Glomerular endothelial cell (primary cell): ENCODE measurements around the gene CD2AP. TPM values are rescaled to one million over a fixed set of nuclear protein-coding genes. Genes with fewer than 3 reads are reported as not detected.
"Not testable (repeated sequence)": the region's sequence is repeated elsewhere in the genome, so short reads cannot be mapped to it uniquely, and the experiment has no call there.

Experiments used
- DNase-seq: peaks from one replicate; pipeline ENCODE4 v3.0.0-alpha.2; 2011; ENCODE audit warnings: low read depth, low spot score; ENCODE audit errors: extremely low read depth
- total RNA-seq: library from RNA; depleted of rRNA; stranded (reverse); fragments of >200 nt; gene quantifications from 2 replicates; pipeline ENCODE4 v1.2.3, GENCODE V29; 2015

Gene CD2AP
- total RNA-seq, 1 donor from 2014 or later = 45.9 TPM

GRCh38 chr6:47457370-47457769 is 20.2 kb upstream of the CD2AP start:
- no peak for DNase-seq

GRCh38 chr6:47464052-47464451 is 13.5 kb upstream of the CD2AP start:
- DNase-seq = no peak

DNA sequence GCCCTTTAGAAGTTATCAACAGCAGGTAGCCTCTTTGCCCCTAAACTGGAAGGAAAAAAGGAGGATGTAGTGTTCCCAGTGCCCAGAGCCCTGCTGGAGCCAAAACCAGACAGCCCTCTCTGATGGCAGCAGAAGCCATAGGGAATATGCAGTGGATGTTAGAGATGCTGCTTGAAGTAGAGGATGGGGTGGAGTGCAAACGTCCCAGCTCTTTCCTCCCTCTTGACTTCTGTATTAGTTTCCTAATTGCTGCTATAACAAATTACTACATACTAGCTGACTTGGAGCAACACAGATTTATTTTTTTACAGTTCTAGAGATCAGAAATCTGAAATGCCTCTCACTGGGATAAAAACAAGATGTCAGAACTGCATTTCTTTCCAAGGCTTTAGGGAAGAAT is 12.5 kb upstream of the CD2AP start:
- DNase-seq = no peak

DNA sequence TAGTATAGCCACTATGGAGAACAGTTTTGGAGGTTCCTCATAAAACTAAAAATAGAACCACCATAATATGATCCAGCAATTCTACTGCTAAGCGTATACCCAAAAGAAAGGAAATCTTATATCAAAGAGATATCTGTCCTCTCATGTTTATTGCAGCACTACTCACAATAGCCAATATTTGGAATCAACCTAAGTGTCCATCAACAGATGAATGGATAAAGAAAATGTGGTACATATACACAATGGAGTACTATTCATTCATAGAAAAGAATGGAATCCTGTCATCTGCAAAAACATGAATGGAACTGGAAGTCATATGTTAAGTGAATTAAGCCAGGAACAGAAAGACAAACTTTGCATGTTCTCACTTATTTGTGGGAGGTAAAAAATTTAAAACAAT is 5.7 kb upstream of the CD2AP start:
- DNase-seq = no peak

- DNase-seq = no peak
Measured at GRCh38 chr6:47473791-47474346, 3.7 kb upstream of the CD2AP start.

- DNase-seq = no peak
Measured at GRCh38 chr6:47475319-47475816, 2.2 kb upstream of the CD2AP start.

DNA sequence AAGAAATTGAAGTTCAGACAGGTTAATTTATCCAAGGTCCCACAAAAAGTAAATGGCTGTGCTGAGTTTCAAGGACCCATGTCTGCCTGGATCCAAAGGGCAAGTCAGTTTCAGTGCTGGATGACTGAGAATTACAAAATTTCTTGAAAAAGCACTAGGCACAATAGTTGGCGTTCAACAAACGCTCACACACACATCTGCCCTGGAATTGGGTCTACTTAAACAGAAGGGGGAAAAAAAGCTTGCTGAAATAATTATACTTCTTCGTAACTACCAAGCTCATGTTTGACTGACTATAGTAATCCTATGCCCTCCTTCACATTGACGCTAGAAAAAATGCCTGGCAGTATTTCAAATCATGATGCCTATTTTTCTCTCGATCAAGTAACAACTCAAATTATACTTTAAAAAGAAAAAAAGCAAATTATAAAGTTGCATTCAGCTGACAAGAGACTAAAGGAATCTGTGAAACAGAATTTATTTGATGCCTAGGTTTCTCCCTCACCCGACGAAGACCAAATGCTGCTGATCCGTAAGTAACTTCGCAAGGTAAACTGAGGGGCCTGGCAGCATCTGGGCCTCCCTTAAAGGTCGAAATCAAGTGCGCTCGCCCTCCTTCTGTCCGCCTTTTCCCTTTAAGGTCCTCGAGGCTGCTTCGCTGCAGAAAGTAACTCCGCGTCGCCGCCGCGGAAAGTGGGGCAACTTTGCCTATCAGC is 650 bp upstream of the CD2AP start:
- no peak for DNase-seq

DNA sequence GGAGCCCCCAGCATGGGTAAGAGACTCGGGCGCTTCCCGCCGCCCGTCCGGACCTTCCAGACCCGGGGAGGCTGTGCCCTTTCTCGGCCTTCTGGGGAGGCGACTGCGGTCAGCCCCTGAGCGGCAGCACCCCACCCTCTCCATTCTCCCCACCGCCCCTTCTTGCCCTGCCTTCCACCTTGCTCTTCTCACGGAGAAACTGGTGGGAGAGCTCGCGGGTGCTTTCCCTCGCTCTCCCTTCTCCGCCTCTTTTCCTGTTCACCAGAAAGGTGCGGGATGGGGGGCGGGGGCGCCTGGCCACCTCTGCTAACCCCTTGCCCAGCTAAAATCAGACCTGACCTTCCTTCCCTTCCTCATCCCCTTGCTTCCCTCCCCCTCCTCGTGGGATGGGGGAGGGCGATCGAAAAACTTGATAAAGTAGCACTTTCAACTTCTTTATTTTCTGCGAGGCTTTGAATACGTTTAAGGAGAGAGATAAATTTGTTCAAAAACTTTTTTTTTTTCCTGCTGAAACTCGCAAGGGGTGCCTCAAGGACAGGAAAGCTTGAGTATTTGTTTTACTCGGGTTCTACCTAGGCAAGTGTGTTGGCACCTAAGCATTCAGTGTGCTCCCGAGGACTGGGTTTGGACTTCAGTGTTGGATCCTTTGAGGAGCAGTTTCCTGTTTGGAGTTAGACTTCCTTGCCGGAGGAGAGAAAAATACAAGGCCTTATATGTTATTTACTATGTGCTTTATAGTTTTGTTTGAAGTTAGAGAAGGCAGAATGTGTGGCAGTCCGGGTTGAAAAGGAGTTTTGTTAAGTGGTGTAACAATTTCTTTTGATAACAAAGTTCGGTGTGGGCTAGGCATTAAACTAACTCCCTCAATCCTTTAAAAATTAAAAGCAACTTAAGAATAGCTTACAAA is 897 bp downstream of the CD2AP start:
- no peak for DNase-seq

GRCh38 chr6:47479140-47479508 is 1.5 kb downstream of the CD2AP start:
- no peak for DNase-seq

DNA sequence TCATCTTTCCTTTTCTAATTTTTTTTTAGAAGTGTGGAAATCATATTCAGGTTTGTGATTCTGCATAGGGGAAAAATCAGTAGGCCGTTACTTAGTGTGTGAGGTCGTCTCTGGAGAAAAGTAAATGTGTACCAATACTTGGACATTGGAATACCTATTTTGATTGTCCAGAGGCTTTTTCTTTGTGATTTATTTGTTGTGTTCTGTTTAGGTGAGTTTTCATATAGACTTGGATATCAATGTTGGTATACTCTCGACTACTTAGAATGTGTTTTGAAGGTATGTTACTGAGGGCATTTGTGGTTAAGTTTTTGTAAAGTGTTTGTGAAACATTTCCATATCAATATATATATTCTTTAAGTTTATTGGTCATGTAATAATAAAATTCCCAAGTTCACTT is 2.3 kb downstream of the CD2AP start:
- DNase-seq = no peak

GRCh38 chr6:47481213-47481612 is 3.6 kb downstream of the CD2AP start:
- DNase-seq = not testable (repeated sequence)

DNA sequence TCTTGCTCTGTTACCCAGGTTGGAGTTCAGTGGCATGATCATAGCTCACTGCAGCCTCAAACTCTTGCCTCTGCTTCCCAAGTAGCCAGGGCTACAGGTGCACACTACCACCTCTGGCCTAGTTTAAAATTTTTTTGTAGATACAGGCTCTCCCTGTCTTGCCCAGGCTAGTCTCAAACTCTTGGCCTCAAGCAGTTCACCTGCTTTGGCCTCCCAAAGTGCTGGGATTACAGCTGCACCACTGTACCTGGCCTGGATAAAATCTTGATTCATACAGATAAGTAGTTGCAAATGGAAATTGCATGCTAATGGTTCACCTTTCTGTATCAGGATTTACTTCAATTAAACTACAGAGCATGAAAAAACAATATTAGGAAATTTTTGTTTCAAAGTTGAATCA is 4.2 kb downstream of the CD2AP start:
- DNase-seq = no peak

DNA sequence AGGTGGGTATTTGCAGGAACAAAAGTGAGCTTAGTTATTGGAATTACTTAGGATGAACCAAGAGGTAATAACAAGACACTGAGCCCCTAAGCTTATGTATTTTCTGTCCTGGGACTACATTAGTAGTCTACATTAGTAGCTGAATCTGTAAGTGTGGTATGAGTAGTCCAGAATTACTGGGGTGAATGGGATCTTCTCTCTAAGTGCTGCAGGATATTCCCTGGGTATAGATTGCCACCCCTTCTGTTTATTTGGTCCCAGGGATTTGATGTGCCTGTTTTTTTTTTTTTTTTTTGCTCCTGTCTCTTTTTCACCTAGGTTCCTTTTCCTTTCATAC is 5.9 kb downstream of the CD2AP start:
- DNase-seq = no peak

GRCh38 chr6:47483853-47484546 is 6.4 kb downstream of the CD2AP start:
- no peak for DNase-seq

GRCh38 chr6:47484616-47485015 is 7.0 kb downstream of the CD2AP start:
- DNase-seq = no peak

- DNase-seq = no peak
Measured at GRCh38 chr6:47485083-47485482, 7.5 kb downstream of the CD2AP start.

- DNase-seq = no peak
Measured at GRCh38 chr6:47485491-47486135, 8.0 kb downstream of the CD2AP start.

DNA sequence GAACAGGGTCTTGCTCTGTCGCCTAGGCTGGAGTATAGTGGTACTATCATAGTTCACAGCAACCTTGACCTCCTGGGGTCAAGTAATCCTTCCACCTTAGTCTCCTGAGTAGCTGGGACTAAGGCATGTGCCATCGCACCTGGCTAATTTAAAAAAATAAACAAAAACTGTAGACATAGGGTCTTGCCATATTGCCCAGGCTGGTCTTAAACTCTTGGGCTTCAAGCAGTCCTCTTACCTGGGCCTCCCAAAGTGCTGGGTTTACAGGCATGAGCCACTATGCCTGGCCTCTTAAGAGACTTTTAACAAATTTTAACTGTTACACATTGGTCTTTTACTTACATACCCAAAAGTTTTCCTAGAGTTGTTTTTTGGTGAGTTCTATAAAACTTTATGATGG is 12.4 kb downstream of the CD2AP start:
- no peak for DNase-seq

DNA sequence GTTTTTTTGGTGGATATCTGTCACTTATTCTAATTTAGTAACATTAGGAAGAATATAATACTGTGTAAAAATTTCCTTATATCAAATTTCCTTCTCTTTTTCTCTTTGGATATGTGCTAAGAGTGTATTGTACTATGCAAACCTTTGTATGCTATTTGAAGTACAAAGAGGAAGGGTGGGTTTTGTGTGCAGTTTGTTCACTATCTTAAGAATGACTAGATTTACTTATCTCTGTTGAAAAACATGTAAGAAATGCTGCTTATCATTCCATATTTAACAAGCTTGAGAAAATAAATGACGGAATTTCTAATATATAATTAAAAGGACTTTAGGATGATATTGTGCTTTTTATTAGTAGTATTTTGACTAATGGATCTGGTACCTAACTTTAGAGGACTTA is 13.1 kb downstream of the CD2AP start:
- DNase-seq = no peak

DNA sequence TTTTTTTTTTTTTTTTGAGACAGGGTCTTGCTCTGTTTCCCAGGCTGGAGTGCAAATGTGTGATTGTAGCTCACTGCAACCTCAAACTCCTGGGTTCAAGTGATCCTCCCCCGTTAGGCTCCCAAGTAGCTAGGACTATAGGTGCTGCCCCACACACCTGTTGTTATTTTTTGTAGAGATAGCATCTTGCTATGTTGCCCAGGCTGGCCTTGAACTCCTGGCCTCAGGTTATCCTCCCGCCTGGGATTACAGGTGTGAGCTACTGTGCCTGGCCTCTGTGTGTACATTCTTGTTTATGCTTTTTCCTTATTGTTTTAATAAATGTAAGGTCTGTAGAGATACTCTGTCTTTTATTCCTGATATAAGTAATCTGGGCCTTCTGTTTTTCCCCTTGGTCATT is 14.8 kb downstream of the CD2AP start:
- DNase-seq = no peak

DNA sequence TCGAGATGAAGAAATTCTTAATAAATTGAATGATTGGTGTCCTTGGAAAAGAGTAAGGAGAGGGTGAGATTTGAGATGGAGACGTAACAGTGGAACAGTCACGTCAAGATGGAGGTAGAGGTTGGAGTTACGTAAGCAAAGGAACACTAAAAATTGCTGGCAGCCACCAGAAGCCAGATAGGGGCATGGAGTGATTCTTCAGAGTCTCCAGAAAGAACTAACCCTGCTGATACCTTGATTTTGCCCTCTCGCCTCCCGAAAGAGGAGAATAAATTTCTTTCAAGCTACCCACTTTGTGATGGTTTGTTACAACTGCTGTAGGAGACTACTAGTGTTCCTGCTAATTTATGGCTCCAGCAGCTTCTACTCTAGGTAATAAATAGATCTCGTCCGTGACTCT is 17.6 kb downstream of the CD2AP start:
- DNase-seq = no peak
